ENCODE results near the gene RHOF.

Gene RHOF

DNA sequence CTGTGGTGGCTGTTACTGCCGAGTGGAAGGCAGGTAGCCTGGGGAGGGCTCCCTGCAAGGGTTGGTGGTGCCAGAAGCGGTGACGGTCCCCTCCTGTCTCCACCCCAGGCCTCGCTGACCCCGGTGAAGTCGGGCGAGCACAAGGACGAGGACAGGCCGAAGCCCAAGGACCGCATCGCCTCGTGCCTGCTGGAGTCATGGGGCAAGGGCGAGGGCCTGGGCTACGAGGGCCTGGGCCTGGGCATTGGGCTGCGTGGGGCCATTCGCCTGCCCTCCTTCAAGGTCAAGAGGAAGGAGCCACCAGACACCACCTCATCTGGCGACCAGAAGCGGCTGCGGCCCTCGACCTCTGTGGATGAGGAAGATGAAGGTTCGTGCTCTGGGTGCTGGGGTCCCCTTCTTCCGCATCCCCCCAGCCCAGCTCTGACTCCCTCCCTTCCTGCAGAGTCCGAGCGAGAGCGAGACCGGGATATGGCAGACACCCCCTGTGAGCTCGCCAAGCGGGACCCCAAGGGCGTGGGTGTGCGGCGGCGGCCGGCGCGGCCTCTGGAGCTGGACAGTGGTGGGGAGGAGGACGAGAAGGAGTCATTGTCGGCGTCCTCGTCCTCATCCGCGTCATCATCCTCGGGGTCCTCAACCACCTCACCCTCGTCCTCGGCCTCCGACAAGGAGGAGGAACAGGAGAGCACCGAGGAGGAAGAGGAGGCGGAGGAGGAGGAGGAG lies 23.6 kb upstream of the RHOF start:
- H3K4me2 ChIP-seq, result no peak overlapping the region
- H3K27ac ChIP-seq, result no peak overlapping the region
- TF ChIP-seq CTCF (conservative IDR thresholded peaks at IDR 0.05; ENCODE audit: low read depth, low read length), result no peak
- peaks cover 7% of the 10 kb centered on the region; the same call in 1 of the 2 replicates for H3K79me2 ChIP-seq (ENCODE audit: insufficient read depth, low read depth)
- no peaks in the 10 kb centered on the region for H4K20me1 ChIP-seq (ENCODE audit: insufficient read depth)
- no peak overlapping the region for H2AFZ ChIP-seq (ENCODE audit: low read depth)
- no peaks in the 10 kb centered on the region for H3K36me3 ChIP-seq (ENCODE audit: insufficient read depth)
- H3K27me3 ChIP-seq (ENCODE audit: insufficient read depth, low read depth), result no peaks in the 10 kb centered on the region
- H3K4me1 ChIP-seq (ENCODE audit: low read depth, poor library complexity, severe bottlenecking), result no peaks in the 10 kb centered on the region
- no peak overlapping the region for H3K4me3 ChIP-seq (IDR thresholded peaks at IDR 0.05; ENCODE audit: insufficient read depth, low read depth, low read length)
- no peak overlapping the region for H3K9ac ChIP-seq

GRCh38 chr12:121815263-121815662 lies 21.8 kb upstream of the RHOF start:
- Histone ChIP-seq H3K36me3 (ENCODE audit: insufficient read depth) (no peaks in the 10 kb centered on the region), H4K20me1 (ENCODE audit: insufficient read depth) (no peaks in the 10 kb centered on the region), H3K4me3 (IDR thresholded peaks at IDR 0.05; ENCODE audit: insufficient read depth, low read depth, low read length) (no peak overlapping the region), H3K27me3 (ENCODE audit: insufficient read depth, low read depth) (no peaks in the 10 kb centered on the region), H3K4me1 (ENCODE audit: low read depth, poor library complexity, severe bottlenecking) (peaks cover 6% of the 10 kb centered on the region), H2AFZ (ENCODE audit: low read depth) (no peak overlapping the region), H3K27ac (no peak overlapping the region), H3K79me2 (ENCODE audit: insufficient read depth, low read depth) (peaks cover 17% of the 10 kb centered on the region; the same call in 1 of the 2 replicates), H3K9ac (no peak overlapping the region), H3K4me2 (no peak overlapping the region)
- no peak for TF ChIP-seq CTCF (conservative IDR thresholded peaks at IDR 0.05; ENCODE audit: low read depth, low read length)

- Histone ChIP-seq H3K4me2 (no peak overlapping the region), H3K79me2 (ENCODE audit: insufficient read depth, low read depth) (peaks cover 17% of the 10 kb centered on the region; the same call in 1 of the 2 replicates), H3K27ac (no peak overlapping the region), H2AFZ (ENCODE audit: low read depth) (no peak overlapping the region), H3K4me1 (ENCODE audit: low read depth, poor library complexity, severe bottlenecking) (peaks cover 6% of the 10 kb centered on the region), H3K4me3 (IDR thresholded peaks at IDR 0.05; ENCODE audit: insufficient read depth, low read depth, low read length) (no peak overlapping the region), H3K36me3 (ENCODE audit: insufficient read depth) (no peaks in the 10 kb centered on the region), H4K20me1 (ENCODE audit: insufficient read depth) (no peaks in the 10 kb centered on the region), H3K9ac (no peak overlapping the region), H3K27me3 (ENCODE audit: insufficient read depth, low read depth) (no peaks in the 10 kb centered on the region)
- TF ChIP-seq CTCF (conservative IDR thresholded peaks at IDR 0.05; ENCODE audit: low read depth, low read length), result no peak
Measured at GRCh38 chr12:121814429-121815119, 21.1 kb upstream of the RHOF start.

GRCh38 chr12:121813951-121814350 lies 20.5 kb upstream of the RHOF start:
- Histone ChIP-seq H3K27me3 (ENCODE audit: insufficient read depth, low read depth) (no peaks in the 10 kb centered on the region), H3K4me1 (ENCODE audit: low read depth, poor library complexity, severe bottlenecking) (peaks cover 6% of the 10 kb centered on the region), H3K4me2 (no peak overlapping the region), H3K36me3 (ENCODE audit: insufficient read depth) (no peaks in the 10 kb centered on the region), H2AFZ (ENCODE audit: low read depth) (no peak overlapping the region), H3K27ac (no peak overlapping the region), H3K79me2 (ENCODE audit: insufficient read depth, low read depth) (peaks cover 17% of the 10 kb centered on the region; the same call in 1 of the 2 replicates), H3K9ac (no peak overlapping the region), H4K20me1 (ENCODE audit: insufficient read depth) (no peaks in the 10 kb centered on the region), H3K4me3 (IDR thresholded peaks at IDR 0.05; ENCODE audit: insufficient read depth, low read depth, low read length) (no peak overlapping the region)
- no peak for TF ChIP-seq CTCF (conservative IDR thresholded peaks at IDR 0.05; ENCODE audit: low read depth, low read length)

Data from KMS-11 (cell line).